Measurements from ENCODE around the gene RARB. TPM values are rescaled to one million over a fixed set of nuclear protein-coding genes. Genes with fewer than 3 reads are reported as not detected.

RARB gene
- total and polyA plus RNA-seq, 2 donors (not counting 3 experiments of a cell fraction or from before 2014, with no cell fraction given): 15.3 to 23.4 TPM

DNA sequence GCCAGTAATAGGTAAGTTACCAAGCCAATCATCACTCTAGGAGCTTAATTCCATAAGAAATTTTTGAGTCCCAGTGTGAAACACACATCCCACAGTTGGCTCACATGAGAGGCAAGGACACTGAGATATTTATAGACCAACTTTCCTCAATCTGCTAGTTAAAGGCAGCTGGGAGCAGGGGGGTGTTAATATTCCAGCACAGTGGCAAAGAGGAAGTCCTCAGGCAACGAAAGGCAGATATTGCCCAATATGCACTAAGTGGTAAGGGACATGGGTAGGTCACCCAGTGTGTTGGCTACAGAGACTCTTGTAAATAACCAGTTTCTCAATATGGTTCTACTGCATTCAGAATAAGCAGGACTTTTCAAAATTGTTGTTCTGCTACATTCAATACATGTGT, 175.6 kb downstream of the RARB start:
- Histone ChIP-seq H3K79me2 (ENCODE audit: control insufficient read depth, insufficient read depth, low read length) (no peaks in the 10 kb centered on the region), H4K20me1 (replicated peaks; ENCODE audit: control insufficient read depth, extremely low read depth, insufficient read depth, low read length) (no peaks in the 10 kb centered on the region), H3K27me3 (ENCODE audit: control insufficient read depth in 2 of 2, insufficient read depth in 2 of 2, low read length in 2 of 2) (no peaks in the 10 kb centered on the region), H2AFZ (ENCODE audit: low read depth, low read length) (no peak overlapping the region), H3K9me3 (replicated peaks; ENCODE audit: control insufficient read depth, insufficient read depth, low read length) (no peaks in the 10 kb centered on the region), H3K4me3 (replicated peaks in 1 of 3; ENCODE audit: insufficient read depth in 1 of 3, low read depth in 1 of 3, low read length in 3 of 3) (no peak overlapping the region), H3K9ac (replicated peaks; ENCODE audit: extremely low read depth, insufficient read depth, low read length) (no peak overlapping the region), H3K36me3 (ENCODE audit: control insufficient read depth in 2 of 2, extremely low read depth in 1 of 2, insufficient read depth in 2 of 2, low read length in 2 of 2) (peaks cover 6 to 8% of the 10 kb centered on the region in 2 experiments), H3K27ac (ENCODE audit: insufficient read depth, low read depth, low read length) (no peak overlapping the region), H3K4me2 (ENCODE audit: insufficient read depth, low read length) (no peak overlapping the region), H3K9me1 (replicated peaks; ENCODE audit: control insufficient read depth, extremely low read depth, insufficient read depth, low read length) (no peaks in the 10 kb centered on the region), H3K4me1 (ENCODE audit: control insufficient read depth, extremely low read depth, insufficient read depth, low read length) (peaks cover 5% of the 10 kb centered on the region)
- no TSS peak for BruUV-seq (replicated peaks)
- FAIRE-seq: no peak
- POLR2A ChIA-PET: no interaction called here
- CTCF ChIA-PET: interaction anchor here (0.9 to 2.1 kb wide), 8 partner anchors 9 to 830 kb away, joined by 3 to 9 read pairs (median 4); no protein-coding TSS in a partner anchor
- TF ChIP-seq POLR2A (IDR thresholded peaks at IDR 0.05; ENCODE audit: low read depth, low read length) (no peak), GATA2 (IDR thresholded peaks at IDR 0.05; ENCODE audit: insufficient read depth, insufficient read length, low read depth, low read length) (no peak), MYC (IDR thresholded peaks at IDR 0.05; ENCODE audit: low read depth, low read length) (no peak), JUN (IDR thresholded peaks at IDR 0.05; ENCODE audit: borderline replicate concordance, insufficient read depth, insufficient read length, low read depth) (no peak), FOS (IDR thresholded peaks at IDR 0.05; ENCODE audit: borderline replicate concordance, insufficient read depth, low read length) (no peak), EZH2 (IDR thresholded peaks at IDR 0.05; ENCODE audit: borderline replicate concordance, low read depth, low read length, severe bottlenecking) (no peak), POLR2AphosphoS5 (IDR thresholded peaks at IDR 0.05; ENCODE audit: insufficient read depth, low read depth, low read length) (no peak)
- TF ChIP-seq, protein P1, sequence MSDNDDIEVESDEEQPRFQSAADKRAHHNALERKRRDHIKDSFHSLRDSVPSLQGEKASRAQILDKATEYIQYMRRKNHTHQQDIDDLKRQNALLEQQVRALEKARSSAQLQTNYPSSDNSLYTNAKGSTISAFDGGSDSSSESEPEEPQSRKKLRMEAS (IDR thresholded peaks at IDR 0.05; ENCODE audit: insufficient read depth, insufficient read length): no peak
- TF ChIP-seq, protein P2, sequence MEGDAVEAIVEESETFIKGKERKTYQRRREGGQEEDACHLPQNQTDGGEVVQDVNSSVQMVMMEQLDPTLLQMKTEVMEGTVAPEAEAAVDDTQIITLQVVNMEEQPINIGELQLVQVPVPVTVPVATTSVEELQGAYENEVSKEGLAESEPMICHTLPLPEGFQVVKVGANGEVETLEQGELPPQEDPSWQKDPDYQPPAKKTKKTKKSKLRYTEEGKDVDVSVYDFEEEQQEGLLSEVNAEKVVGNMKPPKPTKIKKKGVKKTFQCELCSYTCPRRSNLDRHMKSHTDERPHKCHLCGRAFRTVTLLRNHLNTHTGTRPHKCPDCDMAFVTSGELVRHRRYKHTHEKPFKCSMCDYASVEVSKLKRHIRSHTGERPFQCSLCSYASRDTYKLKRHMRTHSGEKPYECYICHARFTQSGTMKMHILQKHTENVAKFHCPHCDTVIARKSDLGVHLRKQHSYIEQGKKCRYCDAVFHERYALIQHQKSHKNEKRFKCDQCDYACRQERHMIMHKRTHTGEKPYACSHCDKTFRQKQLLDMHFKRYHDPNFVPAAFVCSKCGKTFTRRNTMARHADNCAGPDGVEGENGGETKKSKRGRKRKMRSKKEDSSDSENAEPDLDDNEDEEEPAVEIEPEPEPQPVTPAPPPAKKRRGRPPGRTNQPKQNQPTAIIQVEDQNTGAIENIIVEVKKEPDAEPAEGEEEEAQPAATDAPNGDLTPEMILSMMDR (IDR thresholded peaks at IDR 0.05; ENCODE audit: extremely low read depth in 1 of 2, insufficient read depth in 1 of 2, low read depth in 1 of 2, low read length in 2 of 2): no peak
- no peak for DNase-seq (ENCODE audit: low read depth, low spot score)
- intact Hi-C loops (cut with micrococcal nuclease): no loop called here
- dilution Hi-C loops (cut with MboI; ENCODE audit: extremely low pct_ligation_motif_present, low sequenced_read_pairs): no loop called here
